ENCODE measurements around the gene TSG101. TPM values are rescaled to one million over a fixed set of nuclear protein-coding genes. Genes with fewer than 3 reads are reported as not detected.

The TSG101 gene, protein sequence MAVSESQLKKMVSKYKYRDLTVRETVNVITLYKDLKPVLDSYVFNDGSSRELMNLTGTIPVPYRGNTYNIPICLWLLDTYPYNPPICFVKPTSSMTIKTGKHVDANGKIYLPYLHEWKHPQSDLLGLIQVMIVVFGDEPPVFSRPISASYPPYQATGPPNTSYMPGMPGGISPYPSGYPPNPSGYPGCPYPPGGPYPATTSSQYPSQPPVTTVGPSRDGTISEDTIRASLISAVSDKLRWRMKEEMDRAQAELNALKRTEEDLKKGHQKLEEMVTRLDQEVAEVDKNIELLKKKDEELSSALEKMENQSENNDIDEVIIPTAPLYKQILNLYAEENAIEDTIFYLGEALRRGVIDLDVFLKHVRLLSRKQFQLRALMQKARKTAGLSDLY
- total RNA-seq (2014; rRNA removed; shearing (Covaris generic)) = 85.3 and 86.4 TPM in 2 replicates

DNA sequence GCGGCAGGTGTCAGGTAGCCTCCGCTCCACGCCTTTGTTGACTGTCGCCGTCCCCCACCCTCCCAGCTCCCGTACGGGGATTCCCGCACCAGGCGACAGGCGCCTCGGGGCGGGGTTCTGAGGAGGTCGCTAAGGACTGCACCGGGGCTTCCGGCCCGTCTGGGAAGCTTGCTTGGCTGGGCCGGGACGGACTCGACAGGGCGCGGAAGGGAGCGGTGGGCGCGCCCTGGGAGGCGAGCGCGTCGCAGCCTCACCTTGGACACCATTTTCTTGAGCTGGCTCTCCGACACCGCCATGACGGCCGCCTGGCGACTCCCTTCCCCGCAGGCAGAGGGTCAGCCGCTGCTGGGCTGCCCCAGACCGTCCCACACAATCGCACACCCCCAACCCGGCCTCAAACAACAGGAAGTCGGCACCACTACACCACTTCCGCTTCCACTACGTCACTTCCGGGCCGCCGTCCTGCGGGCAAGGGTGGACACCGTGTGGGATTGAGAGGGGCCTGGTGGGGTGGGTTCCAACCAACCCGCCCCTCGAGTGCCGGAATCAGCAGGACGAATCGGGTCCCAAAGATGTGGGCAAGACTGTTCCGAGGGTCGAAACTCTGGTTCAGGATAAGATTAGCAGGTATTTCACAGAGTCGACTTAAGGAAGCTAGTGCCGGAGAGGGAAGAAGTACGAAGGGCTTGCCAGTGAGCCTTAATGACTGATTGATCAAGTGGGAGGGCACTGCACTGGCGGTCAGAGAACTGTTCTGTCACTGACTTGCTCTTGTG, at the start of gene TSG101:
Gene TSG101 (minus strand): TSS at position 422 of the 776 bp plus-strand sequence. CDS start 126 bp downstream, at position 296.
- Histone ChIP-seq H3K36me3 (peaks cover 3% of the 10 kb centered on the region; the same call in 1 of the 2 replicates), H3K4me1 (peaks cover 3% of the 10 kb centered on the region; the same call in 1 of the 2 replicates), H3K9me3 (replicated peaks) (no peaks in the 10 kb centered on the region), H3K27ac (peak within 1 kb of the TSS; percentile 76), H3K27me3 (no peaks in the 10 kb centered on the region), H3K4me3 (peak within 1 kb of the TSS; percentile 77)
- DNase-seq = peak; percentile 97 to 98

DNA sequence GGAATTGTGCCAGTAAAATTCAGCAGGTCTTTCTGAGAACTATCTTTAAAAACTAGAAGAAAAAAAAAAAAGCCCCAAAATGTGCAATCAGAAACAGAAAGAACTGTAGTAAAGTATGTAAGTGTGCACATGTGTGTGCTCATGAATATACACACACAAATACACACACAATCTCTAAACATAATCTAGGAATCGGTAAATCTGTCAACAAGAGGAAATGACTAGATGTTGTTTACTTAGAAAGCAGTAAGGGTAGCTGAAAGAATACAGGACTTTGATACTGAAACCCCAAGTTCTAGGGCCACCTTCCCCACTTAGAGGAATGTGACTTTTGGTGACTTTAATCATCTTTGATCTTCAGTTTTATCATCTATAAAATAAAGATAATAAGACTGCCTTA, 48.6 kb upstream of the TSG101 start:
- Histone ChIP-seq H3K9me3 (replicated peaks) (no peaks in the 10 kb centered on the region), H3K4me3 (no peak overlapping the region), H3K4me1 (no peaks in the 10 kb centered on the region), H3K36me3 (peaks cover 3% of the 10 kb centered on the region), H3K27me3 (no peaks in the 10 kb centered on the region), H3K27ac (no peak overlapping the region)
- no peak for DNase-seq

DNA sequence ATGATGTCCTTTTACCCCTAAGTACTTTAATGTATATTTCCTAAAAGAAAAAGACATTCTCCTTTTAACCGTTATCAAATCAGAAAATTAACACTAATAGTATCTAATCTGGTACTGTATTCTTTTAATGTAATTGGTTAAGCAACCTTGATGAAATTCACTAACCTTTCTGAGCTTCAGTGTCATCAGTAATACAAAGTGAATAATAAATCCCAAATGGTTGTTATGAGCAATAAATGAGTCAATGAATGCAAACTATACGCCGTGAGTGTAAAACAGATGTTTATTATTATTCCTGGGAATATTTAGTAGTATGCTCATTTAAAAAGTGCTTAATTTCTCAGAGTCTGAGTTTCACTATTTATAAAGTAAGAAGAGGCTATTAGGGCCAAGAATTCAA, 40.3 kb upstream of the TSG101 start:
- Histone ChIP-seq H3K27me3 (no peaks in the 10 kb centered on the region), H3K27ac (no peak overlapping the region), H3K36me3 (peaks cover 4% of the 10 kb centered on the region; the same call in 1 of the 2 replicates), H3K4me3 (no peak overlapping the region), H3K4me1 (no peaks in the 10 kb centered on the region), H3K9me3 (replicated peaks) (no peaks in the 10 kb centered on the region)
- DNase-seq = no peak

DNA sequence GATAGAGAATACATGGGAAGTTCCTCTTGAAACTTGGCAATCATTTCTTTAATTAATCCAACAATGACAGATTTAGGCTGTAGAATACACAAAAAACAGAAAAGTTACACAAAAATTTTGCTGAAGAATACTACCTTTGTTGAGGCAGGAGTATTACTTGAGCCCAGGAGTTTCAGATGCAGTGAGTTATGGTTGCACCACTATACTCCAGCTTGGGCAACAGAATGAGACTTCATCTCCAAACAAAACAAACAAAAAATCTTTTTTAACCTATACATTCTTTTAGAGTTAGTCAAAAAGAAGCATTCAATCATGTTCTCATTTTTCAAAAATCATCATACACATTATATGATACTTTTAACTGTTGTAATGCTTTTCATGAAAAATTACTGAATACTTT, 39.7 kb upstream of the TSG101 start:
- H3K27ac ChIP-seq = no peak overlapping the region
- H3K36me3 ChIP-seq = peaks cover 4% of the 10 kb centered on the region; the same call in 1 of the 2 replicates
- H3K4me3 ChIP-seq = no peak overlapping the region
- no peaks in the 10 kb centered on the region for H3K9me3 ChIP-seq (replicated peaks)
- DNase-seq = no peak
- H3K4me1 ChIP-seq = no peaks in the 10 kb centered on the region
- H3K27me3 ChIP-seq = no peaks in the 10 kb centered on the region

DNA sequence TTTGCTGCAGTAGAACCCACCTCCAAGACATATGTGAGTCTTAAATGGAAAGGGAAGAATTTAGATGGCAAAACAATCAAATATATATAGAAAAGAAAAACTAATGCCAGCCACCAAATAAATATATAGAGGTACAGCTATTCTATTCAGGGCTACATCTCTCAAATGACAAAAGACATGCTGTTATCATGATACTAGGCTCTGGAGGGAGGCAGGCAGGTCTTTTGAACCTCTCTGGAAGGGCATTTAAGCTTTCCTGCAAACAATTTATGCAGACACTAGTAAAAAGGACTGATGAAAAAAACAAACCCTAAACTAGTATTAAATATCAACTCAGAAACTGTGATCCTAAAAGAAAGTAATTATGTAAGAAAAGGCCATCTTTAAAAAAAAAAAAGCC, 37.4 kb upstream of the TSG101 start:
- Histone ChIP-seq H3K27me3 (no peaks in the 10 kb centered on the region), H3K36me3 (0 out of 2 replicates have a peak, but pooled peaks cover 4% of the 10 kb centered on the region), H3K27ac (no peak overlapping the region), H3K9me3 (replicated peaks) (no peaks in the 10 kb centered on the region), H3K4me3 (no peak overlapping the region), H3K4me1 (no peaks in the 10 kb centered on the region)
- DNase-seq = no peak

DNA sequence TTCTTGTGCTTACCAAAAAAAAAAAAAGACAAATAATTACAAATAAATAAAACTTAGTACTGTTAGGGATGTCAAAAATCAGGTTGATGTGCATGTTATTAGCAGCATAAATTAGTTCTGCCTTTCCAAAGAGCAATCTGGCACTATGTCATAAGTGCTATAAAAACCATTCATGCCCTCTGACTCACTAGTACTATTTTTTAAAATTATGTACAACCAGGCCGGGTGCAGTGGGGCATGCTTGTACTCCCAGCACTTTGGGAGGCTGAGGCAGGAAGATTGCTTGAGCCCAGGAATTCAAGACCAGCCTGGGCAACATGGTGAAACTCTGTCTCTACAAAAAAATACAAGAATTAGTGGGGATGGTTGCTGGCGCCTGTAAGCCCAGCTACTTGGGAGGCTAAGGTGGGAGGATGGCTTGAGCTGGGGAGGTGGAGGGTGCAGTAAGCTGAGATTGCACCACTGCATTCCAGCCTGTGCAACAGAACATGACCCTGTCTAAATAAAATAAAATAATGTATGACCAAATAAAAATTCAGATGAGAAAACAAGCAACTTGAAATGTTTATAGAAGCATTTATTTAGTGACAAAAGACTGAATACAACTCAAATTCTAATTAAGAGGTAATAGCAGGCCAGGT, 36.5 kb upstream of the TSG101 start:
- H3K27ac ChIP-seq = no peak overlapping the region
- no peaks in the 10 kb centered on the region for H3K4me1 ChIP-seq
- H3K9me3 ChIP-seq (replicated peaks) = no peaks in the 10 kb centered on the region
- 0 out of 2 replicates have a peak, but pooled peaks cover under 1% of the 10 kb centered on the region for H3K36me3 ChIP-seq
- DNase-seq = no peak
- H3K4me3 ChIP-seq = no peak overlapping the region
- no peaks in the 10 kb centered on the region for H3K27me3 ChIP-seq

DNA sequence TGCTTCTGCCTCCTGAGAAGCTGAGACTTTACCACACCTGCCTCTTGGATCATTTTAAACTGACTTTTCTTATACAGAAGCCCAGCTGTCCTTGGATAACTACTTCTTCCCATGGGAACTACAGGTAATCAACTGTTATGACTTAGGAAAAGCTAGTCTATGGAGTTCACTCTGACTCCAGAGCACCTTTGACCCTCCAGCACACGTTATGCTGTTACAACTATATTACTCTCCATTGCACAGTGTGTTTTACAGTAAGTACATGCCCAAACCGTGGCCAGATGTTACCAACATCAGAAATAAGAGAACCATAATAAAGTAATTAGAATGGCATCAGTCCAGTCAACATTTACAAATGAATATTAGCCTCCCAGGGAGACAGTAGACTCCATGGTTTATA, 21.3 kb upstream of the TSG101 start:
- no peak overlapping the region for H3K4me3 ChIP-seq
- H3K27me3 ChIP-seq = no peaks in the 10 kb centered on the region
- H3K9me3 ChIP-seq (replicated peaks) = no peaks in the 10 kb centered on the region
- H3K27ac ChIP-seq = no peak overlapping the region
- H3K4me1 ChIP-seq = no peaks in the 10 kb centered on the region
- DNase-seq = no peak
- H3K36me3 ChIP-seq = peaks cover 7% of the 10 kb centered on the region; the same call in 1 of the 2 replicates

DNA sequence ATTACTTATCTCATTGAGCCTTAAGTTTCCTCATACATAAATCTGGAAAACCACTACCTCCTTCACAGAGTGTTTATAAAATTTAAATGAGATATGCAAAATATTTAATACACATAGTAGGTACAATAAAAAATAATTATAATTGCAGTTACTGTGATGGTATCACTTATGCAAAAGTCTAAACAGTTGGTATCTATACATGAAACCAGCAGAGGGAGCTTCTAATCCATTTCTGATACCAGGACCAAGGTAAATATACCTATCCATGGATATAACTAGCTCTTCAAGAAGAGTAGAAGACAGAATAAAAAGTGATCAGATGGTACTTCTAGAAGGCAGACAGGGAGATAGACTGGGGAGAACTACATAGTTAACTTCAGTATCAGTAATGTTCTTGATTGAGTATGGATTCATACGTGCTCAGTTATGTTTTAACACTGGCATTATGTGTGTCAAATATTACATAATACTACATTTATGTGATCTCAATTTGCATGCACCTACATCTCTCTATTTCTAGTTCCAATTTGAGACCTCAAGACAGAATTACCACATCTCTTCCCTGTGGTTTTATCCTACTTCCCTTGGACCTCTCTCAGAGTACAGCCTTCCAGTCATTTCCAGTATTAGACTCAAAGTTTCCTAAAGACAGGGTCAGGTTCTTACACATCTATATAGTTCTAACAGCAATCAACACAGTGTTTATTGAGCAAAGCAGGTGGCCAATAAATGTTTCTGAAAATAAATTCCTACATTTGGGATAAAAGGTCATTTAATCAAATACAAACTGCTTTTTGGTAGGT, 13.7 kb upstream of the TSG101 start:
- no peak overlapping the region for H3K4me3 ChIP-seq
- H3K27ac ChIP-seq = no peak overlapping the region
- H3K4me1 ChIP-seq = no peaks in the 10 kb centered on the region
- no peaks in the 10 kb centered on the region for H3K27me3 ChIP-seq
- no peaks in the 10 kb centered on the region for H3K9me3 ChIP-seq (replicated peaks)
- peaks cover 2% of the 10 kb centered on the region; the same call in 1 of the 2 replicates for H3K36me3 ChIP-seq
- peak in 1 of 2 experiments; percentile 50 for DNase-seq

DNA sequence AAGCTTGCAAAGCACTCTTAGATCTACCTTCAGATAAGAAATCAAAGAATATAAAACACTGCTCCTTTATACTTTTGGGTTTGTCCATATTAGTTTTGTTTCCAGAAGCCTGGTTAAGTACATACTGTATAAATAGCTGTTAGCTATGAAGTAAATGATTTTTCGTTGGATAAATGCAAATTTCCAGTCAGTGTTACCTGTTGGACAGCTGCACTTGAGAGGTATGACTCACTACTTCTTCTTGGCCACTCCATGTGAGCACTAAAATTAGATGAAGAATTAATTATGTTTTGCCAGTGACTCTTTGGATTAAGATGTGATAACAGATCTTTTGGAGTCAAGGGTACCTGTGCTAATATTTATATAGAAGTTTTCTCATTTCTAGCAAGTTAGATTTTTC, 9.5 kb upstream of the TSG101 start:
- no peak for DNase-seq
- no peaks in the 10 kb centered on the region for H3K9me3 ChIP-seq (replicated peaks)
- no peaks in the 10 kb centered on the region for H3K27me3 ChIP-seq
- H3K4me3 ChIP-seq = no peak overlapping the region
- H3K27ac ChIP-seq = no peak overlapping the region
- no peaks in the 10 kb centered on the region for H3K4me1 ChIP-seq
- peaks cover 2% of the 10 kb centered on the region; the same call in 1 of the 2 replicates for H3K36me3 ChIP-seq

DNA sequence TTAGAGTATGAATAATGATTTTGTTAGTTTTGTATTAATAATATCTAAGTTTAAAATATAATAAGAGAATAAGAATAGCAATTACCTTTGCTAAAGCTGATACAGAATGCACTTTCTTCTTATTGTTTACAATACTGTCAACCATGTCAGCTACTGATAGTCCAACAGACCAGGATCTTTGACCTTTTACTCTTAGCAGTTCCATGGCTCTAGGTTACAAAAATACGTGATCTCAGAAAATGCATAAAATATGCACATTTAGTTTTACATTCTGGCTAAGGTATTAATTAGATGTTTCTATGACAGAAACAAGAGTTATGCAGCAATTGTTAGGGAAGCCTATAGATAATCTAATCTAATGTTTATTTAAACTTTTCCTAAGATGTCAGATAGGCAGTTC, 7.5 kb upstream of the TSG101 start:
- no peak for DNase-seq
- H3K36me3 ChIP-seq = peaks cover 2% of the 10 kb centered on the region; the same call in 1 of the 2 replicates
- no peak overlapping the region for H3K4me3 ChIP-seq
- H3K27ac ChIP-seq = no peak overlapping the region
- no peaks in the 10 kb centered on the region for H3K9me3 ChIP-seq (replicated peaks)
- H3K27me3 ChIP-seq = no peaks in the 10 kb centered on the region
- H3K4me1 ChIP-seq = no peaks in the 10 kb centered on the region

DNA sequence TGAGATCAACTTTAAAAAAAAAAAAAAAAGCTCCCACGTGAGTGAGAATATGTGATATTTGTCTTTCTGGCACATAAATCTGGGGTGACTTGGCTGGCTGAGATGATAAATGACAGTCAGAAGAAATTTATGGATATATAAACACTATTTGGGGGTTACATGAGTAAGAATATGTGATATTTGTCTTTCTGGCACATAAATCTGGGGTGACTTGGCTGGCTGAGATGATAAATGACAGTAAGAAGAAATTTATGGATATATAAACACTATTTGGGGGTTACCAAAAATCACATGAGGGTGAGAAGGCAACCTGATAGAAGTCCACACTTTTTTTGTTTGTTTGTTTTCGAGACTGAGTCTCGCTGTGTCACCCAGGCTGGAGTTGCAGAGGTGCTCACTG, 6.6 kb upstream of the TSG101 start:
- no peak overlapping the region for H3K4me3 ChIP-seq
- H3K36me3 ChIP-seq = peaks cover 2% of the 10 kb centered on the region; the same call in 1 of the 2 replicates

DNA sequence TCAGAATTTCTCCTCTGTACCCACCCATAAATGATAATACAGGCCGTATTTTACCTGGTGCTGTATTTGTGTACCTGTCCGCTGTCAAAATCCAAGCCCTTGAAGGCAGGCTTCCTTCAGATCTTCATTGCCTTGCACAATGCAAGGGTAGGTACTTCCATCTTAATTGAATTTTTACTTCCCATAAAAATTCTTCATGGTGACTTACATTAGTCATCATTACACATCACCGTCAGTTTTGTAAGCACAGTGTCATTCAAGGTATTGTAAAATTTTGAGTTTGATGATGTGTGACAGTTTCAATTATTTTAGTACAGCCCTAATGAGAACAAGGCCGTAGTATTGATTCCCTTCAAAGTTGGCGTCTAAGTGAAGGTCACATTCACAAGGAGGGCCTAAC, 770 bp upstream of the TSG101 start:
- no peak for DNase-seq
- Histone ChIP-seq H3K27ac (peak overlapping the region; percentile 76), H3K4me1 (peaks cover 3% of the 10 kb centered on the region; the same call in 1 of the 2 replicates), H3K27me3 (no peaks in the 10 kb centered on the region), H3K4me3 (peak overlapping the region; percentile 77), H3K36me3 (peaks cover 3% of the 10 kb centered on the region; the same call in 1 of the 2 replicates), H3K9me3 (replicated peaks) (no peaks in the 10 kb centered on the region)

More for the DNA sequence above, 6.6 kb upstream of the TSG101 start:
- DNase-seq = no peak
- H3K27me3 ChIP-seq = no peaks in the 10 kb centered on the region
- H3K4me1 ChIP-seq = no peaks in the 10 kb centered on the region
- no peak overlapping the region for H3K27ac ChIP-seq
- no peaks in the 10 kb centered on the region for H3K9me3 ChIP-seq (replicated peaks)

DNA sequence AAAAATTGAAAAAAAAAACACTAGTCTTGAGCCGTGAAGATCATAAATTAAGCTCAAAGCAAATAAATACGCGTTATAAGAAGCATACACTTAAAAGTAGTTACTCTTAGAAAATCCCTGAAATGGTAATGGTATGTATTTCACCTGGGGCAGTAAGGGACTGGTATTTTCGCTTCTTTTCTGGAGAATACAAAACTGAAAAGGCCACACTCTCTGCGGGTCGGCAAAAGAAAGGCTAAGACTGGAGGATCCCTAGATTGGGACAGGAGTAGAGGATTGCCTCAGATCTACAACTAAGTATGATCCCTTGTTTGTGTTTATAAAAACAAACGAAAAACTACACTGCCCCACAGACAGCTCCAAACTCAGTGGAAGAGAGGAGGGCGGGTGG, 617 bp downstream of the TSG101 start:
- H3K9me3 ChIP-seq (replicated peaks) = no peaks in the 10 kb centered on the region
- peak overlapping the region; percentile 77 for H3K4me3 ChIP-seq
- H3K36me3 ChIP-seq = peaks cover 3% of the 10 kb centered on the region; the same call in 1 of the 2 replicates
- H3K27me3 ChIP-seq = no peaks in the 10 kb centered on the region
- H3K4me1 ChIP-seq = peaks cover 3% of the 10 kb centered on the region; the same call in 1 of the 2 replicates
- no peak for DNase-seq
- peak overlapping the region; percentile 76 for H3K27ac ChIP-seq

DNA sequence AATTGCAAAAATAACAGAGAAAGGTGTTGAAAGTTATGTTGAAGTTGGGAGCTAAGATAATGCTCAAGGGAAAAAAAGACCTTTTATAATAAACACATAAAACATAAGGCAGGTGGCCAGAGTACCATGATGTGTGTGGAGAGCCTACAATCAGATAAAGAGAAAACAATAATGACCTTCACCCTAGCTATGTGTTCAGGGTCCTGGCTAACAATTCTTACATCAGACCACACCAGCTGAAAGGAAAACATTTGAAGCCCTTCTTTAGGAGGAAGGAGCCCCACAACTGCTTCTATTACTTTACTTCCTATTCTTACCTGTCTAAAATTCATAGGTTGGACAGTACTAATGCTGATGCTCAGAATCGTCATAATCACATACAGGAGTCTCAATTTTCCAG, 2.5 kb downstream of the TSG101 start:
- H3K4me3 ChIP-seq = no peak overlapping the region
- no peaks in the 10 kb centered on the region for H3K27me3 ChIP-seq
- DNase-seq = no peak
- peaks cover 3% of the 10 kb centered on the region; the same call in 1 of the 2 replicates for H3K4me1 ChIP-seq
- H3K9me3 ChIP-seq (replicated peaks) = no peaks in the 10 kb centered on the region
- peaks cover 3% of the 10 kb centered on the region; the same call in 1 of the 2 replicates for H3K36me3 ChIP-seq
- H3K27ac ChIP-seq = no peak overlapping the region
